Upper lobe of left lung (tissue), 4 donors: ENCODE measurements around the gene PPRC1.

Experiments used
- POLR2A ChIP-seq, 4 donors: fragments of 450-650 bp; IDR thresholded peaks; one replicate each; pipeline ENCODE4 v1.5.1; 2016 to 2017; ENCODE audit warnings: antibody characterized with exemption in 4 of 4, mild to moderate bottlenecking in 2 of 4
- TF ChIP-seq, protein P1 (sequence below), 6 experiments: fragments of 450-650 bp in 4 of 6; fragments of 200-600 bp in 2 of 6; sonication (generic) in 2 of 6; IDR thresholded peaks; one replicate each; pipeline ENCODE4 v1.5.1; 2016 to 2019; ENCODE audit warnings: antibody characterized with exemption in 6 of 6

- TF ChIP-seq, protein P1, sequence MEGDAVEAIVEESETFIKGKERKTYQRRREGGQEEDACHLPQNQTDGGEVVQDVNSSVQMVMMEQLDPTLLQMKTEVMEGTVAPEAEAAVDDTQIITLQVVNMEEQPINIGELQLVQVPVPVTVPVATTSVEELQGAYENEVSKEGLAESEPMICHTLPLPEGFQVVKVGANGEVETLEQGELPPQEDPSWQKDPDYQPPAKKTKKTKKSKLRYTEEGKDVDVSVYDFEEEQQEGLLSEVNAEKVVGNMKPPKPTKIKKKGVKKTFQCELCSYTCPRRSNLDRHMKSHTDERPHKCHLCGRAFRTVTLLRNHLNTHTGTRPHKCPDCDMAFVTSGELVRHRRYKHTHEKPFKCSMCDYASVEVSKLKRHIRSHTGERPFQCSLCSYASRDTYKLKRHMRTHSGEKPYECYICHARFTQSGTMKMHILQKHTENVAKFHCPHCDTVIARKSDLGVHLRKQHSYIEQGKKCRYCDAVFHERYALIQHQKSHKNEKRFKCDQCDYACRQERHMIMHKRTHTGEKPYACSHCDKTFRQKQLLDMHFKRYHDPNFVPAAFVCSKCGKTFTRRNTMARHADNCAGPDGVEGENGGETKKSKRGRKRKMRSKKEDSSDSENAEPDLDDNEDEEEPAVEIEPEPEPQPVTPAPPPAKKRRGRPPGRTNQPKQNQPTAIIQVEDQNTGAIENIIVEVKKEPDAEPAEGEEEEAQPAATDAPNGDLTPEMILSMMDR (IDR thresholded peaks at IDR 0.05), result no peak
- no peak for TF ChIP-seq POLR2A (IDR thresholded peaks at IDR 0.05)
Observed at GRCh38 chr10:102123223-102123622, 9.6 kb upstream of the PPRC1 start.
